Lower lobe of right lung (tissue), 2 donors: ENCODE results near the gene ABL2. TPM values are rescaled to one million over a fixed set of nuclear protein-coding genes. Genes with fewer than 3 reads are reported as not detected.

Experiments
- ATAC-seq, 2 donors: fragments of 200-7000 bp; cut with Tn5 transposase; one replicate each; pipeline ENCODE4 v1.9.1; 2020 to 2022; ENCODE audit warnings: mild to moderate bottlenecking in 2 of 2, moderate library complexity in 2 of 2
- DNase-seq: peaks from one replicate; pipeline ENCODE4 v3.0.0-alpha.2; 2020
- H3K27ac ChIP-seq: fragments of 200-600 bp; one replicate; pipeline ENCODE4 v1.8.0; 2022
- H3K27me3 ChIP-seq: fragments of 200-600 bp; one replicate; pipeline ENCODE4 v1.8.0; 2022; ENCODE audit warnings: low read depth
- H3K36me3 ChIP-seq: fragments of 200-600 bp; one replicate; pipeline ENCODE4 v1.8.0; 2022; ENCODE audit warnings: mild to moderate bottlenecking
- H3K4me1 ChIP-seq: fragments of 200-600 bp; one replicate; pipeline ENCODE4 v1.8.0; 2022
- H3K4me3 ChIP-seq: fragments of 200-600 bp; one replicate; pipeline ENCODE4 v1.8.0; 2022; ENCODE audit warnings: mild to moderate bottlenecking
- H3K9me3 ChIP-seq: fragments of 200-600 bp; one replicate; pipeline ENCODE4 v1.8.0; 2022
- intact Hi-C: fragments of 100-400 bp; cut with DNase I; formaldehyde crosslinking; loops from one replicate; pipeline ENCODE4 v1.11.0; 2022
- total RNA-seq: library from RNA; stranded (reverse); fragmentation: NEBNext Ultra II Directional; extraction: Animal tissue kit (Norgen Biotek cat#: 25700); gene quantifications from one replicate; pipeline ENCODE4 v1.2.1, GENCODE V29; 2021
- TF ChIP-seq, protein P1 (sequence below): fragments of 200-600 bp; IDR thresholded peaks from one replicate; pipeline ENCODE4 v1.8.0; 2022; ENCODE audit warnings: antibody characterized with exemption, mild to moderate bottlenecking
- donor health status: DM: no; HTN: yes; CAD: no; lungs with severe emphysema.

ABL2 gene
- total RNA-seq, 1 donor from 2014 or later: 27.0 TPM

GRCh38 chr1:179154437-179154836, 75.0 kb downstream of the ABL2 start:
- H3K4me1 ChIP-seq: no peaks in the 10 kb centered on the region
- H3K9me3 ChIP-seq: no peaks in the 10 kb centered on the region
- H3K27me3 ChIP-seq: no peaks in the 10 kb centered on the region
- intact Hi-C loops: no loop called here
- no peaks in the 10 kb centered on the region for H3K36me3 ChIP-seq
- ATAC-seq (no peak), DNase-seq (no peak)
- TF ChIP-seq, protein P1, sequence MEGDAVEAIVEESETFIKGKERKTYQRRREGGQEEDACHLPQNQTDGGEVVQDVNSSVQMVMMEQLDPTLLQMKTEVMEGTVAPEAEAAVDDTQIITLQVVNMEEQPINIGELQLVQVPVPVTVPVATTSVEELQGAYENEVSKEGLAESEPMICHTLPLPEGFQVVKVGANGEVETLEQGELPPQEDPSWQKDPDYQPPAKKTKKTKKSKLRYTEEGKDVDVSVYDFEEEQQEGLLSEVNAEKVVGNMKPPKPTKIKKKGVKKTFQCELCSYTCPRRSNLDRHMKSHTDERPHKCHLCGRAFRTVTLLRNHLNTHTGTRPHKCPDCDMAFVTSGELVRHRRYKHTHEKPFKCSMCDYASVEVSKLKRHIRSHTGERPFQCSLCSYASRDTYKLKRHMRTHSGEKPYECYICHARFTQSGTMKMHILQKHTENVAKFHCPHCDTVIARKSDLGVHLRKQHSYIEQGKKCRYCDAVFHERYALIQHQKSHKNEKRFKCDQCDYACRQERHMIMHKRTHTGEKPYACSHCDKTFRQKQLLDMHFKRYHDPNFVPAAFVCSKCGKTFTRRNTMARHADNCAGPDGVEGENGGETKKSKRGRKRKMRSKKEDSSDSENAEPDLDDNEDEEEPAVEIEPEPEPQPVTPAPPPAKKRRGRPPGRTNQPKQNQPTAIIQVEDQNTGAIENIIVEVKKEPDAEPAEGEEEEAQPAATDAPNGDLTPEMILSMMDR: no peak
- H3K4me3 ChIP-seq: no peak overlapping the region
- H3K27ac ChIP-seq: no peak overlapping the region

- Histone ChIP-seq H3K27me3 (no peaks in the 10 kb centered on the region), H3K36me3 (no peaks in the 10 kb centered on the region), H3K27ac (no peak overlapping the region), H3K4me1 (no peaks in the 10 kb centered on the region), H3K9me3 (no peaks in the 10 kb centered on the region), H3K4me3 (no peak overlapping the region)
- ATAC-seq: no peak
- DNase-seq: no peak
- intact Hi-C loops: no loop called here
- TF ChIP-seq, protein P1: no peak
These were observed 76.3 kb downstream of the ABL2 start for GRCh38 chr1:179153217-179153616.

DNA sequence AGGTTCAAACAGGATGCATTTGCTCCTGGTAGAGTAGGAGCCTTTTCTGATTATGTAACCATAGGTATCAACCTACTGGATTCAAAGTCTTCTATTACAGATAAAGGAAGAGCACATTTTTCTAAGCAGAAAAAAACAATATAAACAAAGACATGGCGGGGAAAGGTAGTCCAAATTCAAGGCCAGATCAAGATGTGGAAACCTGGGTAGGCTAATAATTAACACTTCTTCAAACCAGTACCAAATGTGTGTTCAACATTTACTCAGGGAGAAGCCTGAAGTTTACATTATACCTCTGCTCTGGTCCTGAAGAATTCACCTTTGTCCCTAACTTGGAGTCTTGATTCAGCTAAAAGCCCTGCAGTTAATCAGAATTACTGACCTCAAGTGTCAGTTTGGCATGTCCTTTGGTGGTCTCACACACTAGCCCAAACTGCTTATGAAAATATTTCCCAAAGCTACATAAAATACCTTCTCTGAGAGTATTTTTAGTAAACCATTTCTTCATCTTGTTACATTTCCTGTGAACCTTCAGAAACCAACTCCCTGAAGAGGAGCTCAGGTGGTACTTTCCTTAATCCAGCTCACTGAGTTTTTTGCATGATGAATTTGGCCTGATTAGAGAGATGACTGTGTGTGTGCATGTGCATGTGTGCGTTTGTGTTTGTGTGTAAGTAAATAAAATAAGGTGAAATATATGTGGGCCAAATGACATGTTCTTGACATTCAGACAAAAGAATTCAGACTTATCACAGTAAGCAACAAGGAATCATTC, 77.4 kb downstream of the ABL2 start:
- H3K27ac ChIP-seq: no peak overlapping the region

DNA sequence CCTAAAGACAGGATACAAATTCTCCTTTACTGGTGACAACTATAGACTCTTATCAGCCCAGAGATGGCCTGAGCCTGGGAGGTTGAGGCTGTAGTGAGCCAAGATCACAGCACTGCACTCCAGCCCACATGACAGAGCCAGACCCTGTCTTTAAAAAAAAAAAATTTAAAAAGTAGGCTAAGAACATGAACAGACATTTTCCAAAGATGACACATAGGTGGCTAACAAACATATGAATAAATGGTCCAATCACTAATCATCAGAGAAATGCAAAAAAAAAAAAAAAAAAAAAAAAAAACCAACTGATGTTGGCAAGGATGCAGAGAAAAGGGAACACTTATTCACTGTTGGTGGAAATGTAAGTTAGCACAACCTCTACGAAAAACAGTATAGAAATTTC, 82.6 kb downstream of the ABL2 start:
- Histone ChIP-seq H3K27ac (no peak overlapping the region), H3K4me3 (no peak overlapping the region), H3K27me3 (no peaks in the 10 kb centered on the region), H3K36me3 (no peaks in the 10 kb centered on the region), H3K4me1 (peaks cover 19% of the 10 kb centered on the region), H3K9me3 (no peaks in the 10 kb centered on the region)
- intact Hi-C loops: no loop called here
- TF ChIP-seq, protein P1: no peak
- no peak for DNase-seq
- ATAC-seq: no peak

More for the DNA sequence above, 77.4 kb downstream of the ABL2 start:
- intact Hi-C loops: no loop called here
- Histone ChIP-seq H3K27me3 (no peaks in the 10 kb centered on the region), H3K4me3 (no peak overlapping the region), H3K36me3 (no peaks in the 10 kb centered on the region), H3K9me3 (no peaks in the 10 kb centered on the region), H3K4me1 (no peaks in the 10 kb centered on the region)
- DNase-seq (no peak), ATAC-seq (no peak)
- TF ChIP-seq, protein P1: no peak

DNA sequence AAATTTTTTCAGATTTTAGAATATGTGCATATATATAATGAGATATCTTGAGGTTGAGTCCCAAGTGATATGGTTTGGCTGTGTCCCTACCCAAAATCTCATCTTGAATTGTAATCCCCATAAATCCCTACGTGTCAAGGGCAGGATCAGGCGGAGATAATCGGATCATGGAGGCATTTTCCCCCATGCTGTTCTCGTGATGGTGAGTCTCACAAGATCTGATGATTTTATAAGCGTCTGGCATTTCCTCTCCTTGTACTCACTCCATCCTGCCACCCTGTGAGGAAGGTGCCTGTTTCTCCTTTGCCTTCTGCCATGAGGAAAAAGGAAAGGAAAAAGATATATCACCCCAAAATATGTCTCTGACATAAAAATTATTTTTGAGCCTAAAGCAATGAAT, 83.0 kb downstream of the ABL2 start:
- TF ChIP-seq, protein P1: no peak
- no peaks in the 10 kb centered on the region for H3K36me3 ChIP-seq
- no peaks in the 10 kb centered on the region for H3K9me3 ChIP-seq
- H3K27ac ChIP-seq: no peak overlapping the region
- no peaks in the 10 kb centered on the region for H3K27me3 ChIP-seq
- no peak overlapping the region for H3K4me3 ChIP-seq
- ATAC-seq (no peak), DNase-seq (no peak)
- H3K4me1 ChIP-seq: peaks cover 21% of the 10 kb centered on the region
- intact Hi-C loops: no loop called here
